IPS DF 6.9 (cell line): ENCODE measurements around the gene ASGR1.

Source experiments
- DNase-seq: peaks from one replicate; pipeline ENCODE4 v3.0.0-alpha.2; 2013; ENCODE audit warnings: low read depth, low spot score
- H3K27ac ChIP-seq: one replicate; pipeline ENCODE4 v1.5.1; 2013; ENCODE audit warnings: low read length, control low read depth
- H3K27me3 ChIP-seq: 2 replicates; pipeline ENCODE4 v1.6.1; 2013; ENCODE audit warnings: mild to moderate bottlenecking, low read length; ENCODE audit not compliant: control insufficient read depth, insufficient read depth
- H3K36me3 ChIP-seq: 2 replicates; pipeline ENCODE4 v1.6.1; 2013; ENCODE audit warnings: low read length; ENCODE audit not compliant: control insufficient read depth, insufficient read depth
- H3K4me1 ChIP-seq: 2 replicates; pipeline ENCODE4 v1.6.1; 2013; ENCODE audit warnings: low read length; ENCODE audit not compliant: control insufficient read depth, insufficient read depth
- H3K4me3 ChIP-seq: 2 replicates; pipeline ENCODE4 v1.5.1; 2013; ENCODE audit warnings: mild to moderate bottlenecking, low read length
- H3K9me3 ChIP-seq: 2 replicates; pipeline ENCODE4 v1.6.1; 2013; ENCODE audit warnings: low read length, inconsistent platforms; ENCODE audit not compliant: control insufficient read depth, insufficient read depth
- WGBS: extraction: QIAGEN DNeasy Blood & Tissue Kit; methylation state at CpG from one replicate; pipeline ENCODE4 v1.1.7; 2013; ENCODE audit warnings: mixed read lengths, missing lambda C conversion rate; ENCODE audit not compliant: insufficient read length, insufficient coverage; 5-methylcytosine and 5-hydroxymethylcytosine counted together

Gene ASGR1

GRCh38 chr17:7179317-7180254, at the start of gene ASGR1:
Gene ASGR1, minus strand, starts transcription at chr17:7179370. Its CDS starts 807 bp downstream, at chr17:7178563.
- Histone ChIP-seq H3K9me3 (no peaks in the 10 kb centered on the region), H3K36me3 (no peaks in the 10 kb centered on the region), H3K4me3 (peak within 1 kb of the TSS; percentile 45; the same call in 1 of the 2 replicates), H3K4me1 (peaks cover 1% of the 10 kb centered on the region; the same call in 1 of the 2 replicates), H3K27ac (no peak within 1 kb of the TSS), H3K27me3 (peaks cover 3% of the 10 kb centered on the region; the same call in 1 of the 2 replicates)
- no peak for DNase-seq
- whole genome bisulfite sequencing = no CpG with 5 or more reads among the region's 20 CpGs

GRCh38 chr17:7228920-7229319, 49.8 kb upstream of the ASGR1 start:
- no peak for DNase-seq
- H3K27me3 ChIP-seq = no peaks in the 10 kb centered on the region
- no peaks in the 10 kb centered on the region for H3K9me3 ChIP-seq
- H3K36me3 ChIP-seq = peaks cover 44% of the 10 kb centered on the region
- H3K4me1 ChIP-seq = no peaks in the 10 kb centered on the region; the same call in 1 of the 2 replicates
- WGBS = no CpG with 5 or more reads among the region's 14 CpGs
- H3K4me3 ChIP-seq = no peak overlapping the region
- H3K27ac ChIP-seq = no peak overlapping the region

- no peak for DNase-seq
- no peaks in the 10 kb centered on the region; the same call in 1 of the 2 replicates for H3K4me1 ChIP-seq
- H3K27me3 ChIP-seq = no peaks in the 10 kb centered on the region
- no peak overlapping the region for H3K4me3 ChIP-seq
- peaks cover 60% of the 10 kb centered on the region for H3K36me3 ChIP-seq
- no peak overlapping the region for H3K27ac ChIP-seq
- WGBS = no CpG with 5 or more reads among the region's 31 CpGs
- no peaks in the 10 kb centered on the region for H3K9me3 ChIP-seq
These were observed 47.8 kb upstream of the ASGR1 start for GRCh38 chr17:7226721-7227710.

- DNase-seq = no peak
- Histone ChIP-seq H3K9me3 (no peaks in the 10 kb centered on the region), H3K36me3 (peaks cover 65% of the 10 kb centered on the region), H3K27ac (no peak overlapping the region), H3K27me3 (no peaks in the 10 kb centered on the region), H3K4me1 (no peaks in the 10 kb centered on the region; the same call in 1 of the 2 replicates), H3K4me3 (no peak overlapping the region)
- no CpG with 5 or more reads among the region's 21 CpGs for WGBS
These were observed 46.7 kb upstream of the ASGR1 start for GRCh38 chr17:7225711-7226331.

- WGBS = no CpG with 5 or more reads among the region's 15 CpGs
- DNase-seq = no peak
- Histone ChIP-seq H3K27ac (no peak overlapping the region), H3K36me3 (peaks cover 60% of the 10 kb centered on the region), H3K4me3 (no peak overlapping the region), H3K4me1 (no peaks in the 10 kb centered on the region; the same call in 1 of the 2 replicates), H3K27me3 (no peaks in the 10 kb centered on the region), H3K9me3 (no peaks in the 10 kb centered on the region)
These were observed 45.5 kb upstream of the ASGR1 start for GRCh38 chr17:7224661-7225111.

GRCh38 chr17:7224110-7224509, 44.9 kb upstream of the ASGR1 start:
- DNase-seq = no peak
- H3K4me1 ChIP-seq = no peaks in the 10 kb centered on the region; the same call in 1 of the 2 replicates
- no peaks in the 10 kb centered on the region for H3K27me3 ChIP-seq
- no peak overlapping the region for H3K27ac ChIP-seq
- WGBS = no CpG with 5 or more reads among the region's 10 CpGs
- peaks cover 56% of the 10 kb centered on the region for H3K36me3 ChIP-seq
- no peak overlapping the region for H3K4me3 ChIP-seq
- H3K9me3 ChIP-seq = no peaks in the 10 kb centered on the region

GRCh38 chr17:7223375-7223774, 44.2 kb upstream of the ASGR1 start:
- H3K4me1 ChIP-seq = no peaks in the 10 kb centered on the region; the same call in none of the 2 replicates
- no peaks in the 10 kb centered on the region for H3K9me3 ChIP-seq
- no peak for DNase-seq
- no peaks in the 10 kb centered on the region for H3K27me3 ChIP-seq
- no peak overlapping the region for H3K4me3 ChIP-seq
- H3K27ac ChIP-seq = no peak overlapping the region
- H3K36me3 ChIP-seq = peaks cover 50% of the 10 kb centered on the region
- WGBS = no CpG with 5 or more reads among the region's 4 CpGs

GRCh38 chr17:7222972-7223292, 43.8 kb upstream of the ASGR1 start:
- Histone ChIP-seq H3K9me3 (no peaks in the 10 kb centered on the region), H3K27ac (no peak overlapping the region), H3K27me3 (no peaks in the 10 kb centered on the region), H3K4me1 (peaks cover 1% of the 10 kb centered on the region), H3K4me3 (no peak overlapping the region), H3K36me3 (peaks cover 47% of the 10 kb centered on the region)
- no CpG with 5 or more reads among the region's 7 CpGs for WGBS
- DNase-seq = no peak

- H3K4me3 ChIP-seq = no peak overlapping the region
- H3K36me3 ChIP-seq = peaks cover 42% of the 10 kb centered on the region
- WGBS = no CpG with 5 or more reads among the region's 15 CpGs
- H3K27ac ChIP-seq = no peak overlapping the region
- H3K9me3 ChIP-seq = no peaks in the 10 kb centered on the region
- peaks cover 1% of the 10 kb centered on the region for H3K4me1 ChIP-seq
- no peak for DNase-seq
- H3K27me3 ChIP-seq = no peaks in the 10 kb centered on the region
These were observed 43.2 kb upstream of the ASGR1 start for GRCh38 chr17:7222093-7222971.
